ENCODE results near the gene GGTLC2.

DNA sequence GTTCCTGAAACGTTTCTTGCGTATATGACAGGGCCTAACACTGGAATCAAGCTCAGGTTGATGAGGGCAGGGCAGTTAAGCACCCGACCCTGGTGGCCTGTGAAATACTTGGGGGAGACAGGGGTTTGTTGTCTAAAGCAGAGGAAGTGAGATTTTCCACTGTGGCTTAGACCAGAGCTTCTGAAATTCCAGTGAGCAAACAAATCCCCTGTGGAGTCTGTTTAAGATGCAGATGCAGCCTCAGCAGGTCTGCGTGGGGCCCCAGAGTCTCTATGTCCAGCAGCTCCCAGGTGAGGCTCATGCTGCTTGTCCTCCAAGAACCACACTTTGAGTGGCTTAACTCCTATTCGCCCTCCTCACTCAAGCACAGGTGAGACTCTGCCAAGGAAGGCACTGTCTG, 46.3 kb upstream of the GGTLC2 start:
- TF ChIP-seq, protein P1, sequence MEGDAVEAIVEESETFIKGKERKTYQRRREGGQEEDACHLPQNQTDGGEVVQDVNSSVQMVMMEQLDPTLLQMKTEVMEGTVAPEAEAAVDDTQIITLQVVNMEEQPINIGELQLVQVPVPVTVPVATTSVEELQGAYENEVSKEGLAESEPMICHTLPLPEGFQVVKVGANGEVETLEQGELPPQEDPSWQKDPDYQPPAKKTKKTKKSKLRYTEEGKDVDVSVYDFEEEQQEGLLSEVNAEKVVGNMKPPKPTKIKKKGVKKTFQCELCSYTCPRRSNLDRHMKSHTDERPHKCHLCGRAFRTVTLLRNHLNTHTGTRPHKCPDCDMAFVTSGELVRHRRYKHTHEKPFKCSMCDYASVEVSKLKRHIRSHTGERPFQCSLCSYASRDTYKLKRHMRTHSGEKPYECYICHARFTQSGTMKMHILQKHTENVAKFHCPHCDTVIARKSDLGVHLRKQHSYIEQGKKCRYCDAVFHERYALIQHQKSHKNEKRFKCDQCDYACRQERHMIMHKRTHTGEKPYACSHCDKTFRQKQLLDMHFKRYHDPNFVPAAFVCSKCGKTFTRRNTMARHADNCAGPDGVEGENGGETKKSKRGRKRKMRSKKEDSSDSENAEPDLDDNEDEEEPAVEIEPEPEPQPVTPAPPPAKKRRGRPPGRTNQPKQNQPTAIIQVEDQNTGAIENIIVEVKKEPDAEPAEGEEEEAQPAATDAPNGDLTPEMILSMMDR (IDR thresholded peaks at IDR 0.05): no peak
- TF ChIP-seq EP300 (IDR thresholded peaks at IDR 0.05) (no peak), POLR2A (IDR thresholded peaks at IDR 0.05) (no peak)

Measured in ovary (tissue), 3 donors.